HCT116 (cell line): ENCODE data around the gene CCDC3. TPM values are rescaled to one million over a fixed set of nuclear protein-coding genes. Genes with fewer than 3 reads are reported as not detected.
A peak's percentile ranks its signal among the peaks of the same experiment; 100 is the strongest.

Experiments
- ATAC-seq: fragments of 200-7000 bp; cut with Tn5 transposase; 2 replicates; pipeline ENCODE4 v1.9.1; 2020; ENCODE audit warnings: mild to moderate bottlenecking, moderate library complexity
- BruUV-seq: library from RNA; stranded (reverse); fragments of 400-500 nt; replicated peaks from 2 replicates; lab custom pipeline; 2021; lab: Mats Ljungman, UMichigan
- CTCF ChIA-PET: fragments of 300-600 bp; sonication (Branson Sonifier 250); formaldehyde crosslinking; loops from one replicate; lab custom pipeline; 2021; ENCODE audit warnings: antibody characterized with exemption; lab: Charles Lee
- POLR2A ChIA-PET: fragments of 300-600, 350-600 bp; sonication (Branson Sonifier 250); formaldehyde crosslinking; loops from one replicate; lab custom pipeline; 2021; ENCODE audit warnings: antibody characterized with exemption; lab: Charles Lee
- RAD21 ChIA-PET, 2 experiments: fragments of 300-600 bp; sonication (Branson Sonifier 250); formaldehyde crosslinking; loops; one replicate each; lab custom pipeline; 2023; ENCODE audit warnings: low total read pairs in 2 of 2; ENCODE audit not compliant: uncharacterized antibody in 2 of 2, unreplicated experiment in 2 of 2, low non-redundant PET in 1 of 2; lab: Charles Lee
- DNase-seq: peaks from one replicate; pipeline ENCODE4 v3.0.0-alpha.2; 2010; ENCODE audit warnings: low read depth, low spot score
- H2AFZ ChIP-seq: fragments of 200-600 bp; shearing (Covaris generic), sonication (generic); 2 replicates; pipeline ENCODE4 v1.6.1; 2017; ENCODE audit warnings: low read depth, mixed run types, mixed read lengths, antibody characterized with exemption, low read length; ENCODE audit not compliant: poor library complexity, severe bottlenecking
- H3K27ac ChIP-seq: 2 replicates; pipeline ENCODE4 v1.5.1; 2012; ENCODE audit warnings: low read depth, low read length
- H3K27me3 ChIP-seq: fragments of 200-600 bp; sonication (generic); 2 replicates; pipeline ENCODE4 v1.6.1; 2016; ENCODE audit warnings: mixed run types, low read length, mixed read lengths; ENCODE audit not compliant: insufficient read depth
- H3K36me3 ChIP-seq, 2 experiments: fragments of 200-500 bp in 1 of 2; fragments of 200-600 bp in 1 of 2; sonication (Bioruptor generic) in 1 of 2; sonication (generic) in 1 of 2; 2 replicates each; pipeline versions ENCODE4 v1.5.1 to v1.6.1; 2014 to 2016; ENCODE audit warnings: low read length in 2 of 2, inconsistent platforms in 1 of 2, mixed read lengths in 1 of 2, mixed run types in 1 of 2; ENCODE audit not compliant: insufficient read depth in 2 of 2, control insufficient read depth in 1 of 2
- H3K4me1 ChIP-seq, 2 experiments: fragments of 200-600 bp in 1 of 2; sonication (generic) in 1 of 2; 2 replicates each; pipeline versions ENCODE4 v1.5.1 to v1.6.1; 2012 to 2017; ENCODE audit warnings: low read length in 2 of 2, inconsistent platforms in 1 of 2, mild to moderate bottlenecking in 1 of 2, mixed read lengths in 1 of 2, mixed run types in 1 of 2, moderate library complexity in 1 of 2; ENCODE audit not compliant: insufficient read depth in 2 of 2, control insufficient read depth in 1 of 2
- H3K4me2 ChIP-seq: fragments of 200-600 bp; sonication (generic); 2 replicates; pipeline ENCODE4 v1.6.1; 2017; ENCODE audit warnings: mixed run types, low read length, mixed read lengths
- H3K4me3 ChIP-seq, 2 experiments: fragments of 200-600 bp in 1 of 2; sonication (generic) in 1 of 2; replicated peaks in 1 of 2; 2 replicates each; pipeline ENCODE4 v1.5.1; 2011 to 2016; ENCODE audit warnings: low read length in 2 of 2, control low read depth in 1 of 2, low read depth in 1 of 2, mild to moderate bottlenecking in 1 of 2, mixed read lengths in 1 of 2, mixed run types in 1 of 2
- H3K79me2 ChIP-seq: fragments of 200-600 bp; sonication (generic); 2 replicates; pipeline ENCODE4 v1.6.1; 2017; ENCODE audit warnings: mild to moderate bottlenecking, mixed run types, low read length, moderate library complexity, mixed read lengths; ENCODE audit not compliant: insufficient read depth
- H3K9ac ChIP-seq: fragments of 200-600 bp; sonication (generic); 2 replicates; pipeline ENCODE4 v1.6.1; 2016; ENCODE audit warnings: low read length, mixed read lengths
- H3K9me2 ChIP-seq: fragments of 200-600 bp; sonication (generic), shearing (Covaris generic); 2 replicates; pipeline ENCODE4 v1.6.1; 2017; ENCODE audit warnings: mixed run types, mild to moderate bottlenecking, moderate library complexity; ENCODE audit not compliant: insufficient read depth
- H3K9me3 ChIP-seq, 2 experiments: fragments of 200-500 bp in 1 of 2; fragments of 200-600 bp in 1 of 2; sonication (Bioruptor generic) in 1 of 2; sonication (generic) in 1 of 2; 2 replicates each; pipeline ENCODE4 v1.6.1; 2014 to 2017; ENCODE audit warnings: low read length in 2 of 2, mixed read lengths in 2 of 2, inconsistent platforms in 1 of 2, low read depth in 1 of 2, mild to moderate bottlenecking in 1 of 2, mixed run types in 1 of 2, moderate library complexity in 1 of 2; ENCODE audit not compliant: control insufficient read depth in 1 of 2, insufficient read depth in 1 of 2
- H4K20me1 ChIP-seq: fragments of 200-600 bp; sonication (generic), shearing (Covaris generic); 2 replicates; pipeline ENCODE4 v1.6.1; 2017; ENCODE audit warnings: mixed run types, mild to moderate bottlenecking, moderate library complexity; ENCODE audit not compliant: insufficient read depth
- CBX3 ChIP-seq: IDR thresholded peaks from 2 replicates; pipeline ENCODE4 v1.6.1; 2012; ENCODE audit warnings: low read depth
- CEBPB ChIP-seq: IDR thresholded peaks from 2 replicates; pipeline ENCODE4 v1.6.1; 2012; ENCODE audit warnings: low read depth
- EGR1 ChIP-seq: IDR thresholded peaks from 2 replicates; pipeline ENCODE4 v1.6.1; 2012; ENCODE audit warnings: low read depth
- ELF1 ChIP-seq: IDR thresholded peaks from 2 replicates; pipeline ENCODE4 v1.6.1; 2012; ENCODE audit warnings: low read depth, borderline replicate concordance
- POLR2A ChIP-seq: IDR thresholded peaks from 2 replicates; pipeline ENCODE4 v1.7.0; 2011; ENCODE audit warnings: borderline replicate concordance; ENCODE audit not compliant: insufficient read depth, insufficient read length; ENCODE audit errors: extremely low read depth
- POLR2AphosphoS5 ChIP-seq: IDR thresholded peaks from 2 replicates; pipeline ENCODE4 v1.6.1; 2011; ENCODE audit warnings: mild to moderate bottlenecking, low read depth, low read length, moderate library complexity
- SIN3A ChIP-seq: IDR thresholded peaks from 2 replicates; pipeline ENCODE4 v1.6.1; 2012; ENCODE audit warnings: low read depth
- SP1 ChIP-seq: IDR thresholded peaks from 2 replicates; pipeline ENCODE4 v1.6.1; 2012; ENCODE audit warnings: low read depth
- SRF ChIP-seq: IDR thresholded peaks from 2 replicates; pipeline ENCODE4 v1.6.1; 2012; ENCODE audit warnings: low read depth
- YY1 ChIP-seq: IDR thresholded peaks from 2 replicates; pipeline ENCODE4 v1.6.1; 2011; ENCODE audit warnings: low read length, low read depth, moderate library complexity, mild to moderate bottlenecking; ENCODE audit not compliant: insufficient replicate concordance; ENCODE audit errors: extremely low read depth
- ZFX ChIP-seq: fragments of 450-650 bp; IDR thresholded peaks from 2 replicates; pipeline ENCODE4 v1.6.1; 2017
- ZNF274 ChIP-seq: fragments of 200-500 bp; sonication (Bioruptor generic); IDR thresholded peaks from 2 replicates; pipeline ENCODE4 v1.6.1; 2014; ENCODE audit warnings: mild to moderate bottlenecking, low read depth, low read length, inconsistent platforms
- intact Hi-C: fragments of 100-400 bp; cut with micrococcal nuclease; formaldehyde crosslinking; loops from 2 replicates; pipeline ENCODE4 v1.10.0; 2022
- total RNA-seq: library from RNA; stranded (reverse); gene quantifications from one replicate; pipeline ENCODE4 v1.2.1, GENCODE V29; 2021; ENCODE audit not compliant: unreplicated experiment
- TF ChIP-seq, protein P1 (sequence below): IDR thresholded peaks from 2 replicates; pipeline ENCODE4 v1.6.1; 2011; ENCODE audit warnings: mild to moderate bottlenecking, low read length, moderate library complexity; ENCODE audit not compliant: insufficient replicate concordance; ENCODE audit errors: extremely low read depth
- TF ChIP-seq, protein P2 (sequence below): IDR thresholded peaks from 2 replicates; pipeline ENCODE4 v1.6.1; 2012

The CCDC3 gene
- total RNA-seq, 1 experiment from 2014 or later: 10.5 TPM

DNA sequence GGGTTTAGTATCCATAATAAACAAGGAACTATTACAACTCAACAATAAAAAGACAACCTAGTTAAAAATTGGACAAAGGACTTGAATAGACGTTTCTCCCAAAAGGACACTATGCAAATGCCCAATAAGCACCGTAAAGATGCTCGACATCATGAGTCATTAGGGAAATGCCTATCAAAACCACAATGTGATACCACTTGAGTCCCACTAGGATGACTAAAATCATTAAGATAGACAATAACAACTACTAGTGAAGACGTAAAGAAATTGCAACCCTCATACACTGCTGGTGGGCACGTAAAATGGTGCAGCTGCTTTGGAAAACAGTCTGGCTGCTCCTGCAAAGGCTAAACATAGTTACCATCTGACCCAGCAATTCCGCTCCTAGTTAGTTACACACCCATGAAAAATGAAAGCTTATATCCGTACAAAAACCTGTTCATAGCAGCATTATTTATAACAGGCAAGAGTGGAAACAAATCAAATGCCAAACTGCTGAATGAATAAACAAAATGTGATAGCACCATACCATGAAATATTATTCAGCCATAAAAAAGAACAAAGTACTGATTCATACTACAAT lies 17.3 kb downstream of the CCDC3 start:
- H3K9me3 ChIP-seq: no peaks in the 10 kb centered on the region
- H4K20me1 ChIP-seq: no peaks in the 10 kb centered on the region
- H3K27ac ChIP-seq: no peak overlapping the region; the same call in 1 of the 2 replicates
- peaks cover 26 to 43% of the 10 kb centered on the region in 2 experiments for H3K4me1 ChIP-seq
- ATAC-seq (peak; percentile 56), DNase-seq (peak; percentile 51)
- H3K4me3 ChIP-seq: peak overlapping the region in 1 of 2 experiments; percentile 21; a peak in 1 of 4 replicates
- H3K27me3 ChIP-seq: no peaks in the 10 kb centered on the region
- no peaks in the 10 kb centered on the region for H3K36me3 ChIP-seq
- RAD21 ChIA-PET: no interaction called here
- no TSS peak for BruUV-seq
- no peaks in the 10 kb centered on the region for H3K79me2 ChIP-seq
- POLR2A ChIA-PET: no interaction called here
- intact Hi-C loops: no loop called here
- CTCF ChIA-PET: no interaction called here
- no peak overlapping the region for H2AFZ ChIP-seq
- TF ChIP-seq POLR2AphosphoS5 (no peak), ZFX (no peak), EGR1 (no peak), SP1 (no peak), CBX3 (no peak), SIN3A (no peak), ELF1 (no peak), CEBPB (no peak), POLR2A (no peak), ZNF274 (no peak), SRF (no peak), YY1 (no peak)
- TF ChIP-seq, protein P1, sequence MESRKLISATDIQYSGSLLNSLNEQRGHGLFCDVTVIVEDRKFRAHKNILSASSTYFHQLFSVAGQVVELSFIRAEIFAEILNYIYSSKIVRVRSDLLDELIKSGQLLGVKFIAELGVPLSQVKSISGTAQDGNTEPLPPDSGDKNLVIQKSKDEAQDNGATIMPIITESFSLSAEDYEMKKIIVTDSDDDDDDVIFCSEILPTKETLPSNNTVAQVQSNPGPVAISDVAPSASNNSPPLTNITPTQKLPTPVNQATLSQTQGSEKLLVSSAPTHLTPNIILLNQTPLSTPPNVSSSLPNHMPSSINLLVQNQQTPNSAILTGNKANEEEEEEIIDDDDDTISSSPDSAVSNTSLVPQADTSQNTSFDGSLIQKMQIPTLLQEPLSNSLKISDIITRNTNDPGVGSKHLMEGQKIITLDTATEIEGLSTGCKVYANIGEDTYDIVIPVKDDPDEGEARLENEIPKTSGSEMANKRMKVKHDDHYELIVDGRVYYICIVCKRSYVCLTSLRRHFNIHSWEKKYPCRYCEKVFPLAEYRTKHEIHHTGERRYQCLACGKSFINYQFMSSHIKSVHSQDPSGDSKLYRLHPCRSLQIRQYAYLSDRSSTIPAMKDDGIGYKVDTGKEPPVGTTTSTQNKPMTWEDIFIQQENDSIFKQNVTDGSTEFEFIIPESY: no peak
- TF ChIP-seq, protein P2, sequence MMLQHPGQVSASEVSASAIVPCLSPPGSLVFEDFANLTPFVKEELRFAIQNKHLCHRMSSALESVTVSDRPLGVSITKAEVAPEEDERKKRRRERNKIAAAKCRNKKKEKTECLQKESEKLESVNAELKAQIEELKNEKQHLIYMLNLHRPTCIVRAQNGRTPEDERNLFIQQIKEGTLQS: no peak
- no peak overlapping the region for H3K9ac ChIP-seq
- H3K4me2 ChIP-seq: peak overlapping the region; percentile 58
- H3K9me2 ChIP-seq: no peaks in the 10 kb centered on the region
